ENCODE data around the gene LTB4R.

The LTB4R gene

DNA sequence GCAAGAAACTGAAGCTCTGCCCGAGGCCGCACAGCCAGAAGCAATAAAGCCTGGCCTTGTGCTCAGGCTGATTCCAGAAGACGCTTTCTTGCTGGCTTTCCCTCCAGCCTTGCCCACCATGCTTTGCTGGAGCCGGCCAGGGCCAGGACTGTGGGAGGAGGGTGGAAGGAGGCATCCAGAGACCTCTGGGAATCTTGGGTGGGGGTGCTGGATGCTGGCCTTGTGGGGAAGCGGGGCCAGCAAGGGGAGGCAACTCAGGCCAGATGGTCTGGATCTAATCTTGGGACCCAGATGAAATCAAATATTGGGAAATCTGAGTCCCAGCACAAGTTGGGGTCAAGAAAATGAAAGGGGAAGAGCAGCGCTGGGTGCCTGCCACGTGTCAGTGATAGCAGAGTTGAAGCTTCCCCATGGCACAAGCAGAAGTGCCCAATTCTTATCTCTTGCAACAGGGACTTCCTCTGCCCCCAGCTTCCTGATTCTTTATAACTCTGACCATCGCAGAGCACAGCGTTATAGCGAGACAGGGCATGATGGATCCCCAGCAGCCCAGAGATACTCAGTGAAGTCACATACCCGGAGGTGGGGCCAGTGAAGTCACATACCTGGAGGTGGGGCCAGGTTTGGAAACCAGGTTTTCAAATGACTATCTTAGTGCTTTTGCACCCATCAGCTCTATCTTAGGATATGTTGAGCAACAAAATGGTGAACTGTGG lies 33.5 kb upstream of the LTB4R start:
- no peak for DNase-seq (ENCODE audit: low spot score)
- no peak for FAIRE-seq

DNA sequence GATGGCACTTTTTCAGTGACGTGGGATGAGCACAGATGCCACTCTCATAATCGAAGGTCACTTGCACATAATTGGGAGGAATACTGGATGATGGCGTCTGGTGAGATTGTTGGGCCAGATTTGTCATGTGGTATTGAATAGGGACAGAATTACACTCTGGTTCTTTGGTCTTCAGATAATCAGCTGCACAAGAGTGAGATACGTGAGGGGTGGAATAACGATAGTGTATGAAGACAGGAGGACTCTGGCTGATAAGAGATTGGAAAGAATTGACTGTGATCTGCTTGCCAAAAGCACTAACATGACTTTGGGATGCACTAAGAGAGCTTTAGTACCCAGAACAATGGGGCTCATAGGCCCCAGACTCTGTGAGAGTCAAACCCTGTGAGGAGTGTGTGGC lies 32.9 kb upstream of the LTB4R start:
- FAIRE-seq (no peak), DNase-seq (ENCODE audit: low spot score) (no peak)

DNA sequence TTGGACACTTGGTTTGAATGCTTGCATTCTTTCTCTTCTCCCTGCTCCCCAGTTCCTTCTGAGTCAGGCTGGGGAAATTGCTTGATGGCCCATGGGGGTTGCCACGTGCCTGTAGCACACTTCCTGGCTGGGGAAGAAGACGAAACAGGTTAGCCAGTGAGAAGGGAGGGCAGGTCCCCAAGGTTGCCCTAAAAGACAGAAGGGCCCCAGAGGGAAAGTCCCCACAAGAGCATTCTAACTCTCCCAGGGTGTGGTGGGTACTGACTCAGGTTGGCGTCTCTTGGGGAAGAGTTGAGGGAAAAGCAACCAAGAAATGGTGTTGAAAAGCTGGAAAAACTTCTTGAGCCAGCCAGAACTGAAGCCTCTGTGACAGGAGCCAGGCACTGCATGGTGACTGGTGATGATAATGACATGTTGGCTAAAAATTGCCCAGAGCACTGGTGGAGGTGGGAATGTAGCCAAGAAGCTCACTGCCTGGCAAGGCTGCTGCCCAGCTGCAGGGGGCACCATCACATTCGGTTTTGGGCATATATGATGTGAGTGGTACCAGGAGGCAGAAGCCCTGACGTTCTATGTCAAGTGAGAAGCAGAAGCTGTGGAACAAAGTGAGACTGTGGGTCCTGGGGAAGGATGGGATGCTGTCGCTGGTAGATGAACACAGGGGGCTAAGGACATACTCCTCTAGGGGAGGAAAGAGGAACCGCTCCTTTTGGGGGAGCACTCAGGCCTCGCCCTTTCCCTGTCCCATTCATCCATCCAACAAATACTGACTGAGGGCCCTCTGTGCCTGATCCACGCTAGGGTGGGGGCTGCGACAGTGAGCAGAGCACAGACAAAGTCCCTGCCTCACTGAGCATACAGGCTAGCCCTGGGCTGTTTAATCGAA lies 31.8 kb upstream of the LTB4R start:
- DNase-seq (ENCODE audit: low spot score), result peak; percentile 3

DNA sequence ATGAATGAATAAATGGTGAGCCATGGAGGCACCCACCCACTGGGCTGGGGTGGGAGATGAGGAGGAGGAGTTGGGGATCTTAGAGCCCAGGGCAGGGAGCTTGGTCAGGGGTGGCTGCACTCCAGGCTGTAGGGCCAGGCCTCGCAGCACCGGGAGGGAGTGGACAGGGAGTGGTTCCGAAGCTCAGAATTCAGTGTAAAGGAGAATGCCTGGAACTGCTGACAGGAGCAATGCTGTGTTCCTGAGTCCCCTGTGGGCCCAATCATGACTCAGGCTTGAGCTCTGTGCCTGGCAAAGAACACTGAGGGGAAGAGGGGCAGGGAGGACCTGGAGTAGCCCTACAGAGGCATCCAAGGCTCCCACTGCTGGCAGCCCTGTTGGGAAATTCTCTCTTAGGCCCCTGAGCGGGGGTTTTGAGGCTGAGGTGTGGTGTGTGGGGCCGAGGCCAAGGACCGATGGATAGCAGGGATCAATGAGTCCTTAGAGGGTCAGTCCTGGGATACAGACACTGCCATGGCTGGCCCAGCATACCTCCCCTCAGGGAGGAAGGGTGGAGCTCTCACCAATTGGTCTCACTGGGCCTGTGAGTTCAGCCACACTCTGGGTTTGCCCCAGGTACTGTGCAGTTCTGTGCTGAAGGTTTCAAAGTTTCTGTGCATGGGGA lies 30.4 kb upstream of the LTB4R start:
- no peak for DNase-seq (ENCODE audit: low spot score)
- no peak for FAIRE-seq

More for the DNA sequence above, 31.8 kb upstream of the LTB4R start:
- FAIRE-seq, result no peak

DNA sequence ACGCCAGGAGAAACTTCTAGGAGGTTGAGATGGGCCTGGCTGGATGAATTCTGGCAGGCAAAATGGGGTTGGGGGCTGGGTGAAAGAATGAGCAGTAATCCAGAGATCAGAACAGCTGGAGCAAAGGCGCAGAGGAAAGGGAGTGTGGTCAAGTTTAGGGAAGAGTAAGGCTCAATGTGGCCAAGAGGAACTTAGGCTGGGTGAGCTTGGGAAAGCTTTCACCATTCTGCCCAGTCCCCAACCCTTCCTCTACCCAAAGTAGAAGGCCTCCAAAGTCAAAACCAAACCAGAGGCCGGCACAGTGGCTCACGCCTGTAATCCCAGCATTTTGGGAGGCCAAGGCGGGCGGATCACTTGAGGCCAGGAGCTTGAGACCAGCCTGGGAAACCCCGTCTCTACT lies 29.7 kb upstream of the LTB4R start:
- FAIRE-seq (no peak), DNase-seq (ENCODE audit: low spot score) (no peak)

DNA sequence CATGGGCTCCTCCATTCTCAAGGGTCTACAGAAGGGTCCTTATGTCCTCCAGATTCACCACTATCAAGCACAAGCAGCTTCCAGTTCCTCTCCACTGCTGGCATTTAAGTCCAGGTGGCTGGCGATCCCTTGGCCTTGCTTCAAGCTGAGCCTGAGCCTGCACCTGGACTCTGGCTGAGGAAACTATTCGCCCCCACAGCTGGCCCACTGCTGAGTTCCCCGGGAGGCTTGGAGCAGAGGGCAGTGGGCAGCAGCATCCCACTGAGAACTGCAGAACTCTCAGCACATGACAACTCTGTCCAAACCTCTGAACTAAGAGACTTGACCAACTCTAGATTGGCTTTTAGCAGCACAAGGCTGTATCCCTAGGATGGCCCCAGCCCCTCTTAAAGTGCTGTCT lies 28.6 kb upstream of the LTB4R start:
- no peak for DNase-seq (ENCODE audit: low spot score)
- no peak for FAIRE-seq

DNA sequence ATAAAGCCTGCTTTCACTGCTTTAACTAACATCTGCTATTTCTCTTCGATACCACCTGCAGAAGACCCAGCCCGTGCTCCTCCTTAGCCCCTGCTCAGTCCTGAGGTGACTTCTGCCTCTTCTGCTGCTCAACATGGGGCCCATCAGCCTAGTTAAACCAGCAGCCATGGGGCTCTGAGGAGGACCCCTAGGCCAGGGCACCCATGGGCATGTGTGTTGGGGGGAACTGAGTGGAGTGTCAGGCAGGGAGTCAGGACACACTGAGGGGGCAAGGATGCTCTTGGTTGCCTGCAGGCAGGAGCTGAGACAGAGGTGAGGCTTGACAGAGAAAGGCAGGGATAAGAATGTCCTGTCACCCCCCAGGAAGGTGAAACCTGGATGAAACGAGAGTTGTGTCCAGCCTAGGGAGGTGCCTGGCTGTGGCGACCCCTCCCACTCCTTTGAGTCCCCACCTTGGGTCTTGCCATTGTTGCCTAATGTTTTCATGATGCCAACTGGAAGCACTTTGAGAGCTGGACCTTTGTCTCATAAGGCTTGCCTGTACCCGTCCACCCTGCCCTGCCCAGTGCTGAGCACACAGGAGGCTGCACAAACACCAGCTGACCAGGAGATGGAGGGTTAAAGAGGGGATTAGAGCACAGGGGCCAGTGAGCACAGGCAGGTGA lies 27.4 kb upstream of the LTB4R start:
- DNase-seq (ENCODE audit: low spot score), result no peak
- no peak for FAIRE-seq

DNA sequence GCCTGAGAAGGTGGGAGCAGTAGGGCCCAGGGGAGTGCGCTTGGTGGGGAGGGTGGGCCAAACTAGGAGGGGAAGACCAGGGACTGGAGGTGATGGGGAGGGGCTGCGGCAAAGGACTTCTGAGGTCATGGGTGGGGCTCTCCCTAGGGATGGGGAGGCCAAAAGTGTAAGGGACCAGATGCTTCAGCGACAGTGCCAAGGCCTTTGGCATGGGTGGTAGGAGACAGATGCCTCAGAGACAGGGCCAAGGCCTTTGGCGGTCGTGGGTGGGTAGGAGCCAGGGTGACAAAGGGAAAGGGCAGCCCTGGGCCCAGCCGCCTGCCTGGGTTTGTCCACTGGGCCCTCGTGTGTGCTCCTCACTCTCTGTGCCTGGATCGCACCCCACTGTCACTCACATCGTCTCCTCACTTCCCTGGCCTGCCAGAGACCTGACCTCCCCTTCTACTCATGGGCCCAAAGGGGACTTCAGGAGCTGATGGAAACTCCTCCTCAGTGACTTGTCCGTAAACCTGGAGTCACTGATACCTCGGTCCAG lies 26.7 kb upstream of the LTB4R start:
- no peak for FAIRE-seq

DNA sequence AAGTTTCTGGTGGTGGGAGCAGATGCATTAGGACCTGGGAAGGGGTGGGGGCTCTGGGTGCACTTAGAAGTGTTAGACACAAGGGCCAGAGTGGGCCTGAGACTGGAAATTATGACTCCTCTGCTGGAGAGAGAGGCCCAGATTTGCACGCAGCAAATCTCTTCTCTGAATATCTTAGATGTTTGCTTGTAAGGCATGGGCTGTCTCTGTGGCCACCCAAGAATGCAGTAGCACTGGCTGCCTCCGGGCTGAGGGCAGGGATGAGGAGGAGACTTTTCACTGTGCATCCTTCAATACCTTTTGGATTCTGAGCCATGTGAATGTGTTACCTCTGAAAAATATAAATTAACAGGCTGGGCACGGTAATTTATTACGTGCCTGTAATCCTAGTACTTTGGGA lies 26.0 kb upstream of the LTB4R start:
- DNase-seq (ENCODE audit: low spot score), result no peak
- no peak for FAIRE-seq

More for the DNA sequence above, 26.7 kb upstream of the LTB4R start:
- no peak for DNase-seq (ENCODE audit: low spot score)

DNA sequence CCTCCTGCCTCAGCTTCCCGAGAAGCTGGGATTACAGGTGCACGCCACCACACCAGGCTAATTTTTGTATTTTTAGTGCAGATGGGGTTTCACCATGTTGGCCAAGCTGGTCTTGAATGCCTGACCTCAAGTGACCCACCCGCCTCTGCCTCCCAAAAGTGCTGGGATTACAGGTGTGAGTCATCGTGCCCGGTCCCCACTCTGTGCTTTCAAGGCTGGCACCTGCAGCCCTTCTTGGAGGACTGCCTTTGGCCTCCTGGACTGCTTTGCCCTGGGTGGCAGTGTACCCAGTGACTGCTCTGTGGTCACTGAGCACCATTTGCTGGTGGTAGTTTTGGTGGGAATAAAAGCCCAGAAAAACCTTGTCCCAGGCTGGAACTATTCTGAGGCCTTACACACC lies 24.3 kb upstream of the LTB4R start:
- FAIRE-seq, result no peak
- no peak for DNase-seq (ENCODE audit: low spot score)

DNA sequence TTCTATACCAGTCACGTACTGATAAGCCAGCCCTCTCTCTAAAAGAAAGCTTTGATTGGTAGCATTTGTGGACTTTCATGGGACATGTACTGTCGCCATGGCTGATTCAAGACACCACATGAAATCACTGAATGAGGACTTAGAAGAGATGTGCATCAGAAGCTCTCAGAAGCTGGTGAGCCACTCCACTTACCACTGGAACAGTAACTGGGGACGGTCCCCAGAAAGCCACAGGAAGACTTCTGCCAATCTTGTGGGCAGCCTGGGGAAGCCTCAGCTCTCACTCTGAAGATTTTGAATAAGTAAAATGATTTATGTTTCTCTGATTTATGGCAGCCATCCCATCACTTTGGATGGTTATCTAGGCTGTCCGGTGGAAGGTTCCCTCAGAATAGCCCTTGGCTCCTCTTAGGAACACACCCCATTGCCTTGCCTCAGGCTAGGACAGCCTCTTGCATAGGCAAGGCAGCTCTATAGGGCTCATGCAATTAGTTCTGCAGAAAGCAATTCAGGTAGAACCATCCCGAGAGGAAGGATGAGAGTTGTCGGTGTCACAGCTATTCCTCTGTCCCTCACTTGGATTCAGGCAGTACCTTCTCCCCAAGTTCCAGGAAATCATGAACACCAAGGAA lies 21.5 kb upstream of the LTB4R start:
- FAIRE-seq, result no peak
- no peak for DNase-seq (ENCODE audit: low spot score)

DNA sequence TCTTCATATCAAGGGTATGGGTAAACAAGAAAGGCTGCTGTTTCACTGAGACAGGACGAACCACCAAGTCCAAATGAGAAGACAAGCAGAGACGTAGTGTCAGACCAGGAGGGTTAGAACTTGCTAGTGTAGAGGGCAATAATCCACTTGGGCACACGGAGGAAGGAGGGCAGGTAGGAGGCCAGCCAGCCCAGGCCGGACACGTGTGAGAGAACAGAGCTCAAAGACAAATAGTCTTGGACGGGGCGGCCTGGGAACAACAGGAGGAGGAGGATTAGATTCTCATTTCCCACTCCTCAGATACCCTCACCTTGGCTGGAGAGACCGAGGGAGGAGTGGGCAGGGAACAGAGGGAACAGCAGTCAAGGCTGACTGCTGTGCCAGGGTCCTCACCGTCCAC lies 20.6 kb upstream of the LTB4R start:
- DNase-seq (ENCODE audit: low spot score) (no peak), FAIRE-seq (no peak)

DNA sequence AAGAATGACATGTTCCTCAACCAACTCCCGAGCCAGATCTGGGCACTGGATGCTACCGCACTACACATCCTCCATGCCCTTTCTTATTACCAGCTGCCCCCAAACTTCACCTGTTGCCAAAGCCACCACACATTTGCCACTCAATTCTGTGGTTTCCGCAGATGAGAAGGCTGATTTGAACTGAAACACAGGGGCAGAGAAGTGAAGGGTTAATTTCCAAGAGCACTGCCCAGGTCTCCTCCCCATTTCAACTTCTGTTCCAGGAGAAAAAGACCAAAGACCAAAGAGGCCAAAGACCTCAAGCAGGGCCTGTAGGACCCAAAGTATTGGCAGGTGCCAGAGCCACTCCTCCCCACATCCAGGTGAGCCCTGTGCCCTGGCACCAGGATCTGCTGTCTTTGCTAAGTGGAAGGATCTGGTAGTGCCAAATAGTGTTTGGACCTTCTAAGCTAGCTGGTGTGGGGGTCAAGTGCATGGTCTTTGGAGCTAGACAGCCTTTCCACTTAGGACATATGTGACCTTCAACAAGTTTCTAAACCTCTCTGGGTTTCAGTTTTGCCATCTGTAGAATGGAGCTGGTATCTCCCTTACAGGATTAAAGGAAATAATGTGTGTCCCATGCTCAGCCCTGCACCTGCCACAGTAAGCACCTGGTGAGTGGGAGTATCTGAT lies 19.7 kb upstream of the LTB4R start:
- FAIRE-seq (no peak), DNase-seq (ENCODE audit: low spot score) (no peak)

DNA sequence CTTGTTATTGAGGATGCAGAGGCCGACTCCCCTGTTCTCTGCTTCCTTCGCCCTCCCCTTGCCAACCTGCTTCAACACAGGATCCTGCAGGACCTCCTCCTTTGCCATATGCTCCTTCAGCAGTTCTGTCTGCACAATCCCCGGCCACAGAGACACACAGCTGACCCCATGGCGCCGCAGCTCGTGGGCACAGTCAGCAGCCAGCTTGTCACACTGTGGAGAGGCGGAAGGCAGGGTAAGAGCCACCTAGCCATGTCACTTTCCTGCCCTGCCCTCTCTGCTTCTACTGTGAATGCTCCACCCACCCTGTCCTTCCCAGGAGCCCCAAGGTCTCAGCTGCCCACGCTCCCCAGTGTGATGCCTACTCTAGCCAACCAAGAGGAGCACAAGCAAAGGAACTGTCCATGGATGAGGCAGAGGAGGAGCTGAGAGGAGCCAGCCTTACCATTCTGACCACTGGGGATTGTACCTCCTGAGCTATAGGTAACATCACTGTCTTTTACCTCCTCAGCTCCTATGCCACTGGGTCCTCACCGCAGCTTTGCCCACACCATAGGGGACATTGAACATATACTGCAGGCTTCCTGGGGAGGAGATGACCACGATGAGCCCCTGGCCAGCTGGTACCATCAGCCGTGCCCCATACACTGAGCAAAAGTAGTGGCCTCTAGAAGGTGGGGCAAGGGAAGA lies 19.0 kb upstream of the LTB4R start:
- FAIRE-seq (no peak), DNase-seq (ENCODE audit: low spot score) (no peak)

DNA sequence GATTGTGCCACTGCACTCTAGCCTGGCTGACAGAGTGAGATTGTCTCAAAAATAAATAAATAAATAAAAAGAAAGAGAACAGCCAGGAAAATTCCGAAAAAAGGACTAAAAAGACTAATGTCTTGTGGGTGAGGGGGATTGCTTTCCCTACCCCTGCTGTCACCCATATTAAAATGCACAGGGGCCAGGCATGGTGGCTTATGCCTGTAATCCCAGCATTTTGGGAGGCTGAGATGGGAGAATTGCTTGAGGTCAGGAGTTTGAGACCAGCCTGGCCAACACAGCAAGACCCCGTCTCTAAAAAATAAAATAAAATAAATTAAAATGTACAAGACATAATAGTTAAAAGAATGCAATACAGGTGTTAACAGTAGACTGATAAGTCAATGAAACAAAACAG lies 17.8 kb upstream of the LTB4R start:
- no peak for DNase-seq (ENCODE audit: low spot score)
- no peak for FAIRE-seq

DNA sequence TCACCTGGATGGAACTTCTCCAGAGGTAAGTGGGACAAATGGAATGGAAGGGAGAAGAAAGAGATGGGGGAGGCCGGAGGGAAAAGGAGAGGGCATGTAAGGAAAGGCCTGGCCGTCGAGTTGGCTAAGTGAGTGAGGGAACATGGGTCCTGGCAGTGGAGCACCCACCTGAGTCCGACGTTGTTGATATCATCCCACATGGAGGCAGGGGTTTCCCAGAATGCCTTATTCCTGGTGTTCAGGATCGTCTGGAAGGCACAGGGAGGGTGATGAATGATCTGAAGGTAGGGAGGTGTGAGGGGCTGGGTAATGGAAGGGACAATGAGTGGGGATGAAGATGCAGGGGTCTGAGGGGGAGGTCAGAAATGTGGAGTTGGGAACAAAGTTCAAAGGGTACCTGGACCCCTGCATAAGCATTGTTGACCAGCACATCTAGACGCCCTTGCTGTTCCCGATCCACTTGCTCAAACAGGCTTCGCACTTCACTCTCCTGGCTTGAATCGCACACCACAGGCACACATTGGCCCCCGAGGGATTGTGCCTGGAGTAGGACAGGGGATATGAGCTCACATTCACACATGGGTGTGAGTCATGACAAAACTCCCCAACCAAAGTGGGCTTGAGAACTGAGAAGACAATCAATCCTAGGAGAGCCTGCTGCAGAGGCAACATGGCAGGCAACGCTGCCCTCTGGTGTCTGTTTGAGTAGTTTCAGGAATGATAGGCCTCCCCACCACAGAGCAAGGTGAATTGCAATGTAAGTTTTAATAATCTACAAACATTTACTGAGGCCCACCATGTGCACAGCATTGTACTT lies 14.8 kb upstream of the LTB4R start:
- DNase-seq (ENCODE audit: low spot score) (peak; percentile 70), FAIRE-seq (no peak)

DNA sequence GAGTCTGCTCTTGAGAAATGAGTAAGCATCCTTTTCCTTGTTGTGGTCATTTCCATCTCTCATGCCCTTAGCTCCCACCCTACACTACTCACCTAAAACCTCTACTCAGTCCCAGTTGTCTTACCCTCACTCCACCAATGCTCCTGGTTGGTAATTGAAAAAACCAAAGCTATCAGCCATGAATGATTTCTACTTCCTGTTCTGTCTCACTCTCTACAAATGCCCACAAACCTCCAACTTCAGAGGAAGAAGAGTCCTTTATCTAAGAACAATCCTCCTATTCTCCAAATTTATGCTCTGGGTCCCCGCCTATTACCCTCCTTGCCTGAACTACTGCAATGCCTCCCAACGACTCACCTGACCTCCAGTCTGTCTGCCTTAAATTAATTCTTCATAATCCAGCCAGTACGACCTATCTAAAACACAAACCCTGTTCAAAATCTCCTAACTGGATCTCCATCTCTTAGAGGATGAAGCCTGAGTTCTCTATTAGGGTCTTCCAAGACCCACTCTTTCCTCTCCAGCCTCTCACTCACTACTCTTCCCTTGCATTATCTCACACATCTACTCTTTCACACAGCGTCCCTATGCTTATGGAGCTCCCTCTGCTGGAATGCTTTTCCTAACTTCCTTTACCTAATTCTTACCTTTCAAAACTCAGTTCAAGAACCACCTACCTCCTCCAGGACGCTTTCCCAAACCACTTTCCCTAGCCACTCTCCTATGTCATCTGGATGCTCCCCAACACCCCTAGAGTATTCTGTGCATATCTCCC lies 13.9 kb upstream of the LTB4R start:
- peak; percentile 19 for DNase-seq (ENCODE audit: low spot score)
- no peak for FAIRE-seq

DNA sequence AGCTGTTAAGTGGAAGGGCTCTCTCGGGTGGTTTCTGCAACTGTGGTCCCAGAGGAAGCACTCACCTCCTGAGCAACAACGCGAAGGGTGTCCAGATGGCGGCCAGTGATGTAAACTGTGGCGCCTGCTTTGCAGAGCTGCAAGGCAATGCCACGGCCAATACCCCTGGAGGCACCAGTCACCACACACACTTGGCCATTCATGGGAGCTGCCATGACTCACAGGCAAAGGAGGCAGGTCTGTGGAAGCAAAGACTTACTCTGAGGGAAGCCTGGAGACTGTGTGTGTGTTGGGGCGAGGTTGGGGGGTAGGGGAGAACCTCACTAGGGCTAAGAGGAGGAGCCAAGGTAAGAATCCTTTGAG lies 12.4 kb upstream of the LTB4R start:
- no peak for FAIRE-seq
- DNase-seq (ENCODE audit: low spot score), result peak; percentile 59

All from RCC 7860 (cell line).